ENCODE data around the gene CERS6. TPM values are rescaled to one million over a fixed set of nuclear protein-coding genes. Genes with fewer than 3 reads are reported as not detected.

CERS6 gene
- total RNA-seq, 1 experiment from 2014 or later: 30.3 TPM

DNA sequence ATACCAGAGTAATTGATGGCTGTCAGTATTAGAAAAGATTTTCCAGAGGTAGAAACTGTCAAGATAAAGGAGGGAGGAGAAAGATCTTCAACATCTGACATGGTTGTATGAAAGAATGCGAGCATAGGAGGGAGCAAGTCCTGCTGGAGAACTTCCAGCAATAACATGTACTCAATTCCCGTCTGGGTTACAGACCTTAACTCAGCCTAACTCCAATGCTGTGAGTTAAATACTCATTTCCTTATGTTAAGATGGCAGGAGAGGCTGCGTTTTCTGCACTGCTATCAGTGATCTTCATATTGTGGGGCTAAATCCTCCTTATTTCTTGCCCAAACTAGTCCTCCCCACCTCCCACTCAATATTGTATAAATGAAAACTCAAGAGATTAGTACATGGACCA is 6.7 kb upstream of the CERS6 start:
- Histone ChIP-seq H3K27ac (ENCODE audit: low read length) (no peak overlapping the region), H3K4me1 (ENCODE audit: control insufficient read depth, insufficient read depth, low read length) (no peaks in the 10 kb centered on the region), H3K9me3 (ENCODE audit: control insufficient read depth, insufficient read depth, low read depth, low read length) (no peaks in the 10 kb centered on the region; the same call in 1 of the 2 replicates), H3K36me3 (ENCODE audit: control insufficient read depth, insufficient read depth, low read length) (no peaks in the 10 kb centered on the region), H3K4me3 (ENCODE audit: low read depth in 2 of 2, low read length in 2 of 2) (no peak overlapping the region), H3K27me3 (ENCODE audit: control insufficient read depth, insufficient read depth, low read length) (no peaks in the 10 kb centered on the region)
- DNase-seq (ENCODE audit: low read depth, low spot score) (no peak), ATAC-seq (no peak)
- POLR2A ChIA-PET: no interaction called here
- no TSS peak for BruUV-seq (replicated peaks)
- TF ChIP-seq, protein P1, sequence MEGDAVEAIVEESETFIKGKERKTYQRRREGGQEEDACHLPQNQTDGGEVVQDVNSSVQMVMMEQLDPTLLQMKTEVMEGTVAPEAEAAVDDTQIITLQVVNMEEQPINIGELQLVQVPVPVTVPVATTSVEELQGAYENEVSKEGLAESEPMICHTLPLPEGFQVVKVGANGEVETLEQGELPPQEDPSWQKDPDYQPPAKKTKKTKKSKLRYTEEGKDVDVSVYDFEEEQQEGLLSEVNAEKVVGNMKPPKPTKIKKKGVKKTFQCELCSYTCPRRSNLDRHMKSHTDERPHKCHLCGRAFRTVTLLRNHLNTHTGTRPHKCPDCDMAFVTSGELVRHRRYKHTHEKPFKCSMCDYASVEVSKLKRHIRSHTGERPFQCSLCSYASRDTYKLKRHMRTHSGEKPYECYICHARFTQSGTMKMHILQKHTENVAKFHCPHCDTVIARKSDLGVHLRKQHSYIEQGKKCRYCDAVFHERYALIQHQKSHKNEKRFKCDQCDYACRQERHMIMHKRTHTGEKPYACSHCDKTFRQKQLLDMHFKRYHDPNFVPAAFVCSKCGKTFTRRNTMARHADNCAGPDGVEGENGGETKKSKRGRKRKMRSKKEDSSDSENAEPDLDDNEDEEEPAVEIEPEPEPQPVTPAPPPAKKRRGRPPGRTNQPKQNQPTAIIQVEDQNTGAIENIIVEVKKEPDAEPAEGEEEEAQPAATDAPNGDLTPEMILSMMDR (IDR thresholded peaks at IDR 0.05): no peak
- TF ChIP-seq SIN3A (IDR thresholded peaks at IDR 0.05; ENCODE audit: borderline replicate concordance, insufficient read depth, low read depth, low read length) (no peak), TCF7L2 (IDR thresholded peaks at IDR 0.05; ENCODE audit: low read depth, low read length) (no peak), POLR2AphosphoS5 (IDR thresholded peaks at IDR 0.05; ENCODE audit: low read depth, low read length) (no peak)
- TF ChIP-seq, protein P2, sequence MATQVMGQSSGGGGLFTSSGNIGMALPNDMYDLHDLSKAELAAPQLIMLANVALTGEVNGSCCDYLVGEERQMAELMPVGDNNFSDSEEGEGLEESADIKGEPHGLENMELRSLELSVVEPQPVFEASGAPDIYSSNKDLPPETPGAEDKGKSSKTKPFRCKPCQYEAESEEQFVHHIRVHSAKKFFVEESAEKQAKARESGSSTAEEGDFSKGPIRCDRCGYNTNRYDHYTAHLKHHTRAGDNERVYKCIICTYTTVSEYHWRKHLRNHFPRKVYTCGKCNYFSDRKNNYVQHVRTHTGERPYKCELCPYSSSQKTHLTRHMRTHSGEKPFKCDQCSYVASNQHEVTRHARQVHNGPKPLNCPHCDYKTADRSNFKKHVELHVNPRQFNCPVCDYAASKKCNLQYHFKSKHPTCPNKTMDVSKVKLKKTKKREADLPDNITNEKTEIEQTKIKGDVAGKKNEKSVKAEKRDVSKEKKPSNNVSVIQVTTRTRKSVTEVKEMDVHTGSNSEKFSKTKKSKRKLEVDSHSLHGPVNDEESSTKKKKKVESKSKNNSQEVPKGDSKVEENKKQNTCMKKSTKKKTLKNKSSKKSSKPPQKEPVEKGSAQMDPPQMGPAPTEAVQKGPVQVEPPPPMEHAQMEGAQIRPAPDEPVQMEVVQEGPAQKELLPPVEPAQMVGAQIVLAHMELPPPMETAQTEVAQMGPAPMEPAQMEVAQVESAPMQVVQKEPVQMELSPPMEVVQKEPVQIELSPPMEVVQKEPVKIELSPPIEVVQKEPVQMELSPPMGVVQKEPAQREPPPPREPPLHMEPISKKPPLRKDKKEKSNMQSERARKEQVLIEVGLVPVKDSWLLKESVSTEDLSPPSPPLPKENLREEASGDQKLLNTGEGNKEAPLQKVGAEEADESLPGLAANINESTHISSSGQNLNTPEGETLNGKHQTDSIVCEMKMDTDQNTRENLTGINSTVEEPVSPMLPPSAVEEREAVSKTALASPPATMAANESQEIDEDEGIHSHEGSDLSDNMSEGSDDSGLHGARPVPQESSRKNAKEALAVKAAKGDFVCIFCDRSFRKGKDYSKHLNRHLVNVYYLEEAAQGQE (IDR thresholded peaks at IDR 0.05; ENCODE audit: insufficient read depth in 1 of 2, low read depth in 2 of 2, low read length in 1 of 2): no peak
- intact Hi-C loops (cut with micrococcal nuclease; ENCODE audit: unreplicated experiment) (no loop called here), in situ Hi-C loops (cut with HindIII; ENCODE audit: low pct_unique_long_range_greater_than_20kb, low sequenced_read_pairs) (no loop called here)
- CTCF ChIA-PET: interaction anchor here (0.6 kb wide), 1 partner anchor 278 kb away, joined by 7 read pairs; no protein-coding TSS in a partner anchor

DNA sequence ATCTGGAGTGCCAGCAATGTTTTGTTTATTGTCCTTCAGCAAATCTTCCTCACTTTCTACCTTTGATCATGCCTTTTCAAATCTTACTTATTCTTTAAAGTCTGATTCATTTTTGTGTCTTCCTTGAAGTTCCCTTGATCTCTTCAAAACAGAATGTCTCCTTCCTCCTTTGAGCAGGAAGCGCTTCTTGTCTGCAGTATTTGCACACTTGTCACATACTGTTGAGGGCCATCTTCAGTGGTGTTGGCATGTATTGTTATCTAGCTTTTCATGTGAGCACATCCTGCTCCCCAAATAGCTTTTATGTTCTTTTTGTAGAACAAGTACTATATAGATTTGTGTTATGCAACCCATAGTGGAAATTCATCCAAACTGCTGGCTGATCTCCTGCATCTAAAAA is 5.9 kb upstream of the CERS6 start:
- H3K27me3 ChIP-seq (ENCODE audit: control insufficient read depth, insufficient read depth, low read length): no peaks in the 10 kb centered on the region
- TF ChIP-seq, protein P2 (IDR thresholded peaks at IDR 0.05; ENCODE audit: insufficient read depth in 1 of 2, low read depth in 2 of 2, low read length in 1 of 2): no peak
- TF ChIP-seq POLR2AphosphoS5 (IDR thresholded peaks at IDR 0.05; ENCODE audit: low read depth, low read length) (no peak), SIN3A (IDR thresholded peaks at IDR 0.05; ENCODE audit: borderline replicate concordance, insufficient read depth, low read depth, low read length) (no peak), TCF7L2 (IDR thresholded peaks at IDR 0.05; ENCODE audit: low read depth, low read length) (no peak)
- TF ChIP-seq, protein P1 (IDR thresholded peaks at IDR 0.05): no peak
- no peak for DNase-seq (ENCODE audit: low read depth, low spot score)
- no peaks in the 10 kb centered on the region; the same call in 1 of the 2 replicates for H3K9me3 ChIP-seq (ENCODE audit: control insufficient read depth, insufficient read depth, low read depth, low read length)
- no TSS peak for BruUV-seq (replicated peaks)
- CTCF ChIA-PET: no interaction called here
- peaks cover 1% of the 10 kb centered on the region; the same call in 1 of the 2 replicates for H3K4me1 ChIP-seq (ENCODE audit: control insufficient read depth, insufficient read depth, low read length)
- no peak overlapping the region for H3K4me3 ChIP-seq (ENCODE audit: low read depth in 2 of 2, low read length in 2 of 2)
- no peak for ATAC-seq
- intact Hi-C loops (cut with micrococcal nuclease; ENCODE audit: unreplicated experiment) (loop anchor here (10.0 kb wide), 1 partner anchor 305 kb away; no protein-coding TSS in a partner anchor), in situ Hi-C loops (cut with HindIII; ENCODE audit: low pct_unique_long_range_greater_than_20kb, low sequenced_read_pairs) (no loop called here)
- POLR2A ChIA-PET: no interaction called here
- no peak overlapping the region for H3K27ac ChIP-seq (ENCODE audit: low read length)
- no peaks in the 10 kb centered on the region for H3K36me3 ChIP-seq (ENCODE audit: control insufficient read depth, insufficient read depth, low read length)
